GM12892 (cell line): ENCODE measurements around the gene EXTL1.

Experiments
- DNase-seq: peaks from one replicate; pipeline ENCODE4 v3.0.0; 2011; ENCODE audit not compliant: insufficient read length
- FAIRE-seq: peaks from 2 replicates; lab custom pipeline; 2011; peaks lifted over from hg19 to GRCh38; lab: Jason Lieb, UNC
- POLR2A ChIP-seq: IDR thresholded peaks from 2 replicates; pipeline ENCODE4 v1.6.1; 2011; ENCODE audit warnings: low read depth, low read length, control low read depth
- POLR2AphosphoS5 ChIP-seq: IDR thresholded peaks from 2 replicates; pipeline ENCODE4 v1.6.1; 2011; ENCODE audit warnings: low read depth, low read length, control low read depth
- TAF1 ChIP-seq: IDR thresholded peaks from 2 replicates; pipeline ENCODE4 v1.6.1; 2011; ENCODE audit warnings: low read depth, mild to moderate bottlenecking, control low read depth, low read length, borderline replicate concordance

EXTL1 gene

GRCh38 chr1:26047278-26047874 is 25.8 kb downstream of the EXTL1 start:
- DNase-seq (no peak), FAIRE-seq (no peak)
- TF ChIP-seq POLR2AphosphoS5 (no peak), POLR2A (no peak), TAF1 (no peak)

DNA sequence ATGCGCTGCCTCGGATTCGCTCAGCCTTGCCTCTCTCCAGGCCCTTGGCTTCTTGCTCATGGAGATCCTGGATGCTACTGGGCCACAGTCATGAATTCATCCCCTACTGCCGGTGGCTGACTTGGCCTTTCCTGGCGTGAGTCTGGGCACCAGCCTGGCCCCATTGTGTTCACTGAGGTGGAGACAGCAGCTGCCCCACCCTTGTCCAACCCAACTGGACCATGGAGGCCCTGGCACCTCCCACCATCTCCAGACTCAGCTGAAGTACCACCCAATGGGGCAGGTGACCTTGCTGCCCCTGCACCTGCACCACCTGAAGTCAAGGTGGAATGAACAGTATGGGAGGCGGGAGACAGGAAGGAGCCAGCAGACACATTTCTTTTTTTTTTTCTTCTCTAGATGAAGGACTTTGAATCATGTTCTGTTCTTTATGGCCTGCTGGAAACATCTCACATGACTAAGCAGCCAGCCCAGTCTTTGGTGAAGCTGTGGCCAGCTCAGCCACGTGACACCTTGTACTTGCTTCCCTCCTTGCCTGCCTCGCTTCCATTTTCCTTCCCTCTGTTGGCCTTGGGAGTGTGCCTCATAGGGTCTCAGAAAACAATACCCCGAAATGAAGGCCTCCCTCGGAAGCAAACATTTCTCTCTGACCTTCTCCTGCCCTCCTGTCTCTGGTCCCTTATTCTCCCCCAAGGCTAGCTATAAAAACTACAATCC is 28.1 kb downstream of the EXTL1 start:
- no peak for TF ChIP-seq POLR2AphosphoS5
- TF ChIP-seq POLR2A: no peak
- TF ChIP-seq TAF1: no peak
- DNase-seq (no peak), FAIRE-seq (no peak)

GRCh38 chr1:26050248-26050640 is 28.7 kb downstream of the EXTL1 start:
- DNase-seq (no peak), FAIRE-seq (no peak)
- TF ChIP-seq TAF1: no peak
- TF ChIP-seq POLR2AphosphoS5: no peak
- no peak for TF ChIP-seq POLR2A

DNA sequence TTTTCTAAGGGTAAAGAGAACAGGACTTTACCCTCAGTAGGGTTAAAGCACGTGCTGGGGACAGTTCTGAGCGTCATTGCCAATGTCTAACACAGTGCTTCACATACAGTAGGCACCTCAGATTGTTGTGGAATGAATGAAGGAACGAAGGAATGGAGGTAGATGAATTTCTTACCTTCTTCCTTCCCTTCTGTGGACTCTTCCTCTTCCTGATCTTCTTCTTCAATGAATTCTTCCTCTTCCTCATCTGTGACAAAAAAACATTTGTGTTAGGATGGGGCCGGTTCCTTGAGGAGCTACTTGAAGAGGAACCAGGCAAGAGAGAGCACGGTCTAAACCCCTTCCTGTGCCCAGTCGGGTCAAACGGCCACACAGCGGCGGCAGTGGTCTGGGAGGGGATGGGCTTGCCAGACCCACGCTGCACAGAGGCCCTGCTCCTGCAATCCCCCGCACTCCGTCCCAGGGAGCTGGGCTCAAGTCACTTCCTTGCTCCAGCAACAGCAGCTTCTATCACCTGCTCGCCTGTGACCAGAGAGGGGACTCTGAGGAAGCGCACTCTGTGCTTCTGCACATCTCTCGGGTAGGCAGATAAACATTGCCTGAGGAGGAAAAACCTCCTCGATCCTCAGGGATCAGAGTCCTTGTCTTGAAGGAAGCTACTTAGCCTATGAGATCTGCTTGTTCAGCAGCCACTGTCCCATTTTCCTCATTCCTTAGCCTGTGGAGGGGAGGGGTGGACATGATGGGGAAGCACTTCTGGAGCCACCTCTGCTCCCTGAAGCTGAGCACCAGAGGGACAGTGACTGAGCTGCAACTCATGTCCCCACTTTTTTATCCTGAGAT is 32.4 kb downstream of the EXTL1 start:
- FAIRE-seq: no peak
- no peak for DNase-seq
- TF ChIP-seq POLR2A: no peak
- no peak for TF ChIP-seq POLR2AphosphoS5
- no peak for TF ChIP-seq TAF1

- no peak for FAIRE-seq
- DNase-seq: no peak
- TF ChIP-seq POLR2A (no peak), POLR2AphosphoS5 (no peak), TAF1 (no peak)
These were observed 33.5 kb downstream of the EXTL1 start for GRCh38 chr1:26055041-26055440.

DNA sequence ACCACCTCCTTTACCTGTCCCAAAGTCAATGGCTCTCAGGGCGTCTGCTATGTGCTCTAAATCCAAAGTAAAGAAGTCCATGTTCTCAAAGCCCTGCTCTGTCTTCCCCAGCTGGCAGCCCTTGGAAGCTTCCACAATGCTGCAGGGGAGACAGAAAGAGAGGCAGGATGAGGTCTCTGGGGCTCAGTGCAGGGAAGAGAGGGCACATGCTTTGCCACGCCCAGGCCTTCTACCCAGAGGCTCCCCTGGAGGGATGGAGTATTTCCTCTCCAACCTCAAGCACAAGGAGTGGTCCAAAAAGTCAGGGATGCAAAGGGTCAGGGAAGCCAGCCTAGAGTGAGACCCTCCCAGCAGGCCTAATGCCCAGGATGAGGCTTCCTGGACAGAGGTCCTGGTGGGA is 35.6 kb downstream of the EXTL1 start:
- FAIRE-seq (no peak), DNase-seq (no peak)
- TF ChIP-seq POLR2AphosphoS5: no peak
- no peak for TF ChIP-seq POLR2A

GRCh38 chr1:26058052-26058595 is 36.5 kb downstream of the EXTL1 start:
- FAIRE-seq (no peak), DNase-seq (no peak)
- TF ChIP-seq TAF1: no peak
- TF ChIP-seq POLR2AphosphoS5: no peak
- TF ChIP-seq POLR2A: no peak

GRCh38 chr1:26059906-26060305 is 38.3 kb downstream of the EXTL1 start:
- no peak for FAIRE-seq
- no peak for DNase-seq
- no peak for TF ChIP-seq POLR2AphosphoS5
- TF ChIP-seq POLR2A: no peak
- no peak for TF ChIP-seq TAF1

DNA sequence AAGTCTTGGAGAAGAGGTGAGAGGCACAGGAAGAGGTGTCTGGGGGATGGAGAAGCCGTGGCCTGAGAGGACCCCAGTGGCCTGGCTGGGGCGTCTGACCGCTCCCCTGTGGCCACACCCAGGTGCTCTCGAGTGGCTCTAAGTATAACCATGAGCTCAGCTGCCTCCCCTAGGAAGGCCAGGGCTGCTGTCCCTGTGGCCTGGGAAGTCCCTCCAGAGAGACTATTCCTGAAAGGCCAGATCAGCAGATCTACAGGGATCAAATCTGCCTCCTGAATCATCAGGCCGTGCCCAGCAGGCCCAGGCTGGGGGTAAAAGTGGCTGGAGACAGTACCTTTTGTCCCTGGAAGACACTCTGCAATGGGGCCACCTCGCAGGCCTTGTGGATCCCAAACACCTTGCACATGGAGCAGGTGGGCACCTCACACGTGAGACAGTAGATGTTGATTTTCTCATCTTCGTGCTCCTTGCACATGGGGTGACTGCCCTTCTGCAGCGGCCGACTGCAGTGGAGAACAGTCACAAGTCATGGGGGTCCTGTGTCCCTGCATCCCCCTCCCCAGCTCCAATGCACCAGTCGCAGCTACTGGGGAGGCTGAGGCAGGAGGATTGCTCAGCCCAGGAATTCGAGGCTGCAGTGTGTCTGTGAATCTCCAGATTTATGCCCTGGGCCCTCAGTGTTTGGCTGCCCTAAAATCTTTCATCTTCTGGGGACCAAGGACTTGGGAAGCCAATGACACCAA is 39.4 kb downstream of the EXTL1 start:
- FAIRE-seq (no peak), DNase-seq (no peak)
- TF ChIP-seq POLR2A (no peak), TAF1 (no peak), POLR2AphosphoS5 (no peak)

GRCh38 chr1:26064553-26064952 is 43.0 kb downstream of the EXTL1 start:
- TF ChIP-seq POLR2AphosphoS5 (no peak), POLR2A (no peak), TAF1 (no peak)
- DNase-seq: no peak
- FAIRE-seq: no peak

GRCh38 chr1:26066160-26066559 is 44.6 kb downstream of the EXTL1 start:
- DNase-seq (no peak), FAIRE-seq (no peak)
- TF ChIP-seq TAF1 (no peak), POLR2A (no peak), POLR2AphosphoS5 (no peak)
